ENCODE measurements around the gene CENPP.

CENPP gene

DNA sequence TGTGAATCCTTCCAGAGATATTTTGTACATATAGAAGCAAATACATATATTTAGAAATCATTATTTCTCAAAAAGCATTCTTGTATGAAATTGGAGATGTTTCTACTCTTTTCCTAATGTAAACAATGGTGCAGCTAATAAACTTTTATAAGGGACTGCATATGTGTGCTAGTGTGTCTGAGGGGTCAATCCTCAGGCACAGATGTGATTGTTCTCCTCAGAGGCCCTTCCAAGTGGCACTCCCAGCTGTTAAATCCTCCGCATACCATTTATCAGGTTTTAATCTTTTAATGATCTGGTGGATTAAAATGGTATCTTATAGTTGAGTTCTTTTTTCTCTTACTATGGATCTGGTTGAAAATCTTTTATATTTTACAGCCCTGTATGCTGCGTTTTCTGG is 104.1 kb downstream of the CENPP start:
- DNase-seq: peak; percentile 60

DNA sequence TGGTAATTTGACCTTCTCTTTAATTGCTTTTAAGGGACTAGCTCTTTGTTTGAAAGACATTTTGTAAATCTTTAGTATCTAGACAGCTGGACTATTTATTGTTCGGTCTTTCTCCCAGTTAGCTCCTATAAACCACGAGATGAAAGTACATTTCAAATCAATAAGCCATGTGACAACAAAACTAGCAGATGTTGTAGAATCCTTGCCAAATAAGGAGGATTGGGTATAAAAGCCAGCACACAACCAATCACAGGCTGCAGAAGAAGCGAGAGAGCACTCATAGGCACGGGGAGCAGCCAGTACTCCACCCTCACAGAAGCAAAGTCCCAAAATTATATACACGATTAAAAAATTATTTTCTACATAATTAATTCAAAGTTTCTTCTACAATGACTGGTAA is 106.6 kb downstream of the CENPP start:
- peak; percentile 92 for DNase-seq

DNA sequence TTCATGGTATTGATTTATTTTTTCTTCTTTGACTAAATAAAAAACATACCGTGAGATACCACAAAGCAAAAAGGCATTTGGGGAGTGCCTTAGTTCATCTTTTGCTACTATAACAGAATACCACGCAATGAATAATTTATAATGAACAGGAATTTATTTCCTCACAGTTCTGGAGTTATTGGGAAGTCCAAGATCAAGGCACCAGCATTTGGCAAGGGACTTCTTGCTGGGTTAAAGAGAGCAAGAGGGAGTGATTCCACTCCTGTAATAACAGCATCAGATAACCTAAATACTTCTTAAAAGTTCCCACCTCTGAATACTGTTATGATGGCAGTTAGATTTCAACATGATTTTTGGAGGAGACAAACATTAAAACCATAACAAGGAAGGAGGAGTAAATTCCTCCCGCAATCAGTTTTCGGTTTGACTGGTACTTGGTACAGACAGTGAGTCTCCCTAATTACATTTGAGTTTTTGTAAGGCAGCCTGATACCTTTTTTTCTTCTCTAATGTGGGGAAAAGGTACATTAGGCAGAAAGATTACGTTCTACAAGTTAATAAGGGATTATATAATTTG is 107.3 kb downstream of the CENPP start:
- no peak for DNase-seq

DNA sequence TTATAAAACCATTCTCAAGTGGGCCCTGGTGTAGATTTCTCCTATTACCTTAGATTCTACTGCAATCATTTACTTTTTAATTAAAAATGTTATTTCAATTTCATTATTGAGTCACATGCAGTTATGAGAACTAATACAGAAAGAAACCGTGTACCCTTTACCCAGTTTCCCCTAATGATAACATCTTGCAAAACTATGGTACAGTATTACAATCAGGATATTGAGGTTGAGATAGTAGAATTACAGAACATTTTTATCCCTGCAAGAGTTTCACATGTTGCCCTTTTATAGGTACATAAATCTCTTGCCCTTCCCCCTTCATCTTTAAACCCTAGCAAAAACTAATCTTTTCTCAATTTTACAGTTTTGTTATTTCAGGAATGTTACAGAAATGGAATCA is 109.5 kb downstream of the CENPP start:
- DNase-seq: no peak

DNA sequence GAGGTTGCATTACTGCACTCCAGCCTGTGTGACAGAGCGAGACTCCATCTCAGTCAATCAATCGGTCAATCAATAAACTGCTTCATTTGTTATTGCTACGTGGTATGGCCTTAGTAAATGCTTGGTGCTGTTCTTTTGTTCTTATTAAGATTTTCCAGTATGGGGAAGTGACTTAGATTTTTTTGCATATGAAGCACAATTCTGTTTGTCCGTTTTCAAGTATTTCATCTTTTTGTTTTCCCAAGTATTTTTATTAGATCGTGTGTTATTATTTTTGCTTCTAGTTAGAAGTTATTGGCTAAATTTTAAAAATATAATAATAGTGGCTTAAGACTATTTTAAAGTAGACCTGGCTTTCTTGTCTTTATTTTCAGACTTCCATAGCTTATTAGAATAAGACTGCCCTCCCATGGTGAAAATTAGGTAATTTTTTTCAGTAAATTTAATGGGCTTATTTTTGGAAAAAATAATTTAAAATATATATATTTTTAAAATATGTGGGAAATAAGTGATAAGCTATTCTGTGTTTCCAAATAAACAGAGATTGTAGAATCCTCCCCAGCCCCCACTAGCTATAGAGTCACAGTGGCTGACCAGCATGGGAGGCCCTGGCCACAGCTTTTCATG is 113.3 kb downstream of the CENPP start:
- DNase-seq: no peak

DNA sequence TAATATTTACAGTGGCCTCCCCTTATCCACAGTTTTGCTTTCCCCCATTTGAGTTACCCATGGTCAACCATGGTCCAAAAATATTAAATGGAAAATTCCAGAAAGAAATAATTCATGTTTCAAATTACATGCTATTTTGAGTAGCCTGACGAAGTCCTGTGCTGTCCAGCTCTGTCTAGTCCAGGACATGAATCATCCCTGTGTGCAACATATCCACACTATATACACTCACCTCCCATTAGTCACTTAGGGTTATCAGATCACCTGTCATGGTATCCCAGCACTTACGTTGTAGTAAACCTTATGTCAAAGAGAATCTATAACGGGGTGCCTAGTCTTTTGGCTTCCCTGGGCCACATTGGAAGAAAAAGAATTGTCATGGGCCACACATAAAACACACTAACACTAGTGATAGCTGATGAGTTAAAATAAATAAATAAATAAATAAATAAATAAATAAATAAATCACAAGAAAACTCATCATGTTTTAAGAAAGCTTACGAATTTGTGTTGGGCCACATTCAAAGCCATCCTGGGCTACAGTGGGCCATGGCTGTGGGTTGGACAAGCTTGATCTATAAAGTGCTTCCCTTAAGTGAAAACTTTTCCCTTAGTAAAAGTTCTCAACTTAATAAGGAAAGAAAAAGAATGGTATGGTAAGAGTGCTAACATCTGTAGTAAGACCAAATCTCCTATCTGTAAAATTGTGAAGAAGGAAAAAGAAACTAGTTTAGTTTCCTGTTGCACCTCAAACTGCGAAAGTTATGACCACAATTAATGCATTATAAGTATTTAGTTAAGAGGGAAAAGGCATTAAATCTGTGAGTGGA is 114.4 kb downstream of the CENPP start:
- DNase-seq: no peak

- no peak for DNase-seq
These were observed 114.9 kb downstream of the CENPP start for GRCh38 chr9:92440751-92441046.

DNA sequence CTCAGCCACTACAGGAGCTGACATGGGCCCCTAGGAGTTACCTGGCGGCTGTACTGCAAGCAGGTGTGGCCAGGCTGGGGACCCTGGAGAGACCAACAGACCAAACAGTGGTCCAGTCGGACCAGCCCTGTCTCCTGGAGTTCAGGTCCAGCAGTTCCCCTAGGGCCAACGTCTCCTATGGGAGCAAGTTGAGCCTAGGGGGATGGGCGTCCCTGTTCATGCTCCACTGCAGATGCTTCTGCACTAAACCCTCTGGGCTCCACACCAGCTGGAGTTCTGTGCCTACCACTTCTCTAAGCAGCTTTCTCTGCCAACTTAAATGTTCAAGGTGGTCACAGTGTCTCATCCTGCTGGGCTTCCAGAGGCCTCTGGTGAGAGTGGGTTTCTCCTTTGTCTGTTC is 119.1 kb downstream of the CENPP start:
- DNase-seq: peak; percentile 90

- DNase-seq: peak; percentile 52
These were observed 120.8 kb downstream of the CENPP start for GRCh38 chr9:92446536-92446935.

DNA sequence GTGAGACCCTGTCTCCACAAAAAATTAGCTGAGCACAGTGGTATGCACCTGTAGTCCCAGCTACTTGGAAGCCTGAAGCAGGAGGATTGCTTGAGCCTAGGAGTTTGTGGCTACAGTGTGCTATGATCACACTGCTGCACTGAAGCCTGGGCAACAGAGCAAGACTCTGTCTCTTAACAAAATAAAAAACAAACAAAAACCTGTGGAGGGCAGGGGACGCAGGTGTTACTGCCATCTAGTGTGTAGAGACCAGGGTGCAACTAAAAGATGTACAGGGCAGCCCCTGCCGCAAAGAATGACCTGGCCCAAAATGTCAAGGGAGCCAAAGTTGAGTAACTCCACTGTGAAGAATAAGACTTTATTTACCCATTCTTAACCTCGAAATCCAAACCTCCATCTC is 129.5 kb downstream of the CENPP start:
- DNase-seq: no peak

DNA sequence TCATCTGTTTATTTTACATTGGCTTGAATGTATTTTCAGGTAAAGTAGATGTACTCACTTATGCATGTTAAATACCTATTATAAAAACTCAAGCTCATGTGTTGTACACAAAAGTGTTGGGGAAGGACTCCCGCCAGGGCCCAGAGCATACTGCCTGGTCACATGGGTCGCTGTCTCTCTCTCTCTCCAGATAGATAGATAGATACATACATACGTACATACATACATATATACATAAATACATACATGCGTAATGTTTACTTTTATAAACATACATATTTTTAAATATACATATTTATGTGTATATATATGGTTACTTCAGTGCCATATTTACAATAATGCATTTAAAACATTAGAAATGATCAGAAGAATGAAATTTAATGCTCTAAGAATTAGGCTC is 131.8 kb downstream of the CENPP start:
- no peak for DNase-seq

DNA sequence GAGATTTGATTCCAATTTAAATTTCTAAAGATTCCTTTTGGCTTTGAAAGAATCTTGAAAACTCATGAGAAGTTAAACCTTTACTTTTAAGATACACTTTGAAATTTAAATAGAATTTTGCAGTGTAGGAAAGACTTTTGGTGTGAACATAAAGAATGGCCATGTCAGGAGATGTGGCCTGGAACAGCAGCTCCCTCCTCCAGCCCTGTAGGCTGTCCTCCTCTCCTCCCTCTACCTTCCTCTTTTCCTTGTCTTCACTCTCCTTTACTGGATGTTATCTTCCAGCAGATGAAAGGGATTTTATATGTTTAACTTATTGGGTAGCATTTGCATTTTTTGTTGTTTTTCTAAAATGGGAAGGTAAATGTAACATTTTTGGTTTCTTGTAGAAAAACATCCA is 137.6 kb downstream of the CENPP start:
- no peak for DNase-seq

DNA sequence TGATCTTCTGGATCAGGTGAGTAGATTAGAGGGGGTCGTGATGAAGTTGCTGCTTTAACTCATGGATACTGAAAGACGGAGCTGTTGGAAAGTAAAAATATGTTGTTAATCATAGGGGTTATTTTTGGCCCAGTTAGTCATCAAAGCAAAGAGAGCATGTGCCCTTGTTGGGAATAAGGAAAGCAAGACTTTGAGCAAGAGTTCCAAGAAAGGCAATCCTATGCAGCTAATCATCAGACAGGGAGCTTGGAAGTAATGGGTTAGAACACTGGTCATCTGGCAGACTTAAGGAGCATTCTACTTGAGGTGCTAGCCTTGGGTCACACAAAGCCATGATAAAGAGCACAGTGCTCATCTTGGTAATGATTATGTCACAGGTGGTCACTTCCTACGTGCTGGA is 138.2 kb downstream of the CENPP start:
- DNase-seq: no peak

- no peak for DNase-seq
These were observed 141.3 kb downstream of the CENPP start for GRCh38 chr9:92467041-92467440.

- DNase-seq: no peak
These were observed 141.8 kb downstream of the CENPP start for GRCh38 chr9:92467511-92467910.

DNA sequence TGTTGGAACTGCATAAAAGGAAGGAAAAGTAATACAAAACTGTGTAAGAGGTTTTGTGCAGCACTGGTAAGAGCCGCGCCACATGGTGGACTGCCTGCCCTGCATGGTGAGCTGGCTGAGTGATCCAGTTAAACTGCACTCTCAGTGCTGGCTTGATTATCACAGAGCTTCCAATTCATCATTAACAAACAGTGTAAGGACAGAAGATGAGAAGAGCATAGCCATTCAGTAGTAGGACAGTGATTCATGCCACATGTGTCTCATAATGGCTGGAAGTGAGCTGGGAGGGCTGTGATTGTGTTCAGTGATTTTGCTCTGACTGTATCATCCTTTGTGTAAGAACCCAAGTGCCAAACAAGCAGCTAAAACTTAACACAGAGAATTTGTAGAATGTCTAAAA is 142.5 kb downstream of the CENPP start:
- DNase-seq: no peak

- DNase-seq: no peak
These were observed 148.8 kb downstream of the CENPP start for GRCh38 chr9:92474587-92474986.

GRCh38 chr9:92476962-92477361 is 151.2 kb downstream of the CENPP start:
- no peak for DNase-seq

DNA sequence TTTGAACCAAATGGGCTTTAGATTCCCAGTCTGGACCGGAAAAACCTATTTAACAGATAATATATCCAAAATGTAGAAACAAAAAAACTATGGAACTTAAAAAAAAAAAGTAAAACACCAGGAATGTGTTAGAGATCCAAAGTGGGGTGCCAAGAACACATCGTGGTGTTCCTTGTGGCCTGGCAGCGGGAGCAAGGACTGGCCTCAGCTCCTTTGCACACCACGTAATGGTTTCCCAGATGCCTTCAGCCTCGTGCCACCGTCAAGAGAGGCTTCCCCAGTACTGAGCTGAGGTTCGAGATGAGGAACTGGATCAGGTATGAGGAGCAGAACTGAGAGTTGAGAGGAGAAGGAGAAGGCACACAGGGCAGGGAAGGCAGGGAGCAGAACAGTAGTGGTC is 153.0 kb downstream of the CENPP start:
- DNase-seq: no peak

DNA sequence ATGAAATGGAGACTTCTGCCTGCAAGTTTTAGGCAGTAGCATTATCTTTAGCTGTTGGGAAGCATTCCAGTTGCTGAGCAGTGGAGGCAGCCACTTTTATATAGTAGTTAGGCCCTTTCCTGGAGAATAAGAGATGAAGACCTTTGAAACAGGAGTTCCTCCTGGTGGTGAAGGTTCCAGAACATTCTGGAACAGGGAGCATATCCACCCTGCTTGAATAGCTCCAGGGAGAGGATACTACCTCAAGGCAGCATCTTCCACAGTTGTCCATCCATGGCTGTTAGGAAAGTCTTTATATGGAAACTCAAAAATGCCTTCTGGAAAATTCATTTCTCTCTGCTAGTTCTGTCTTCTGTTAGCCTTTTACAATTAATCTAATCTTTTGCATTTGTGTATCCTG is 153.6 kb downstream of the CENPP start:
- no peak for DNase-seq

- DNase-seq: no peak
These were observed 154.6 kb downstream of the CENPP start for GRCh38 chr9:92480291-92480771.

DNA sequence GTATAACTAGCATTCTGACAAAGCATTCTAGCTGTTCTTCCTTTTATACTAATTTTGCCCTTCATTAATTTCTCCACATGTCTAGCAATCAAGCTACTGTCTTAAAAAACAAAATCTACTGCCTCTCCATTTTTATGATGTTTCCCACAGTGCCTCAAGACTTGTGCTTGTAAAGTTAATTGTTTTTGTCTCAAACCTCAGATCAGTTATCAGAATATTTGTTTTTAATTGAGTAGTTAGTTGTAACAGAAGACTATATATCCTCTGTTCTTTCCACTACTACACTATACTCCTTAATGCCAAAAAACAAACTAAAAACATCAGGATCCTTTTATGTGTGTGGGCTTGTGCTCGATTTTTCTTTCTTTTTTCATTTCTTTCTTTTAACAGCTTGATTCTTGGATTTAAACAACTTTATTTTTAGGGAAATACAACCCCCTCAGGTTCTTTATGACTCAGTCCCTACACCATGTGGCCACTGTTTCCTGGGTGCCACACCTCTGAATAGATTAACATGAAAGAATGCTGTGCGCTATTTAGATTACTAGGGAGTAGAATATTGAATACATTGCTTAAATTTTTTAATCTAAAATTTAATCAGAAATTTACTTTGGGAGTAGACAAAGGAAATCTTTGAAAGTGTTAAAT is 155.4 kb downstream of the CENPP start:
- no peak for DNase-seq

DNA sequence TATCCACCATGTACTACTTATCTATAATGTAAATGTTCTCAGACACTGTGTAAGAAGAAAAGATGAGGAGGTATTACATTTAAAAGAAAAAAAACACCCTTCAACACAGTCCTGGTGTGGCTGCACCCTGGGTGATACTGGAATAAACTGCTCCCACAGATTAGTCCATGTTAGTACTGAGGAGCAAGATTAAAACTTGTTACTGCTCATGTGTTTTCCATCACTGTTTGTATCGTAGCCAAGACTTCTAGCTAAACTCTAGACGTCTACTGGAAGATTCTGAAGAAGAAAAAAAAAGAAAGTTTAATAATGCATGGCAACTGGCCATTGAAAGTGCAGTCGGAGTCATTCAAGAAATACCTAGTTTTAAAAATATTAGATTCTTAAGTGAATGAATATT is 156.6 kb downstream of the CENPP start, which contains the start of gene ASPN:
Gene ASPN (minus strand): TSS at position 178 of the 400 bp plus-strand sequence.
- no peak for DNase-seq

DNA sequence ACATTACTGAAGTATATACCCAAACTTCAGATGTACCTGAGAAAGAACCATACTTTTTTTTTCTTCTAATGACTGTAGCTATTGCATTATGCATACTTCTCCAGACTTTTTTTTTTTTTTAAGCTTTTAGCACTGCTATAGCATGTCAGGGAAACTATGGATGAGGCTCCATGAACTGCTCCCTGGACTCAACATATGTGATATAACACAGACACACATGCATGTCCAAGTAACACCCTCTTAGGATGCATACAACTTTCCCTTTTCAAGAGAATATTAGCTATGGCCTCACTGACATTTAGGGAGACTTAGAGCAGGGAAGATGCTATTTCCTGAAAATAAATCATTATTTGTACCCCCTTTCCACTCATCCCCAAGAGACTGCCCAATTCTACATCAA is 157.1 kb downstream of the CENPP start:
- no peak for DNase-seq

All from NCI-H2171 treated with DMSO at 0.1 percent for 48 hours (cell line).